ENCODE results near the gene PGAM4.
A peak's percentile ranks its signal among the peaks of the same experiment; 100 is the strongest.
"Not testable (repeated sequence)": the region's sequence is repeated elsewhere in the genome, so short reads cannot be mapped to it uniquely, and the experiment has no call there.

Gene PGAM4

GRCh38 chrX:77969538-77969937 is at the start of gene PGAM4:
TSS of gene PGAM4 (minus strand) at chrX:77969638. CDS start at chrX:77969638, 0 bp downstream.
- DNase-seq (ENCODE audit: low spot score) = no peak

- DNase-seq (ENCODE audit: low spot score) = no peak
These were observed 42.4 kb upstream of the PGAM4 start for GRCh38 chrX:78011846-78012245.

GRCh38 chrX:77979870-77980269 is 10.4 kb upstream of the PGAM4 start:
- DNase-seq (ENCODE audit: low spot score) = no peak

- DNase-seq (ENCODE audit: low spot score) = no peak
These were observed 8.1 kb upstream of the PGAM4 start for GRCh38 chrX:77977518-77977917.

DNA sequence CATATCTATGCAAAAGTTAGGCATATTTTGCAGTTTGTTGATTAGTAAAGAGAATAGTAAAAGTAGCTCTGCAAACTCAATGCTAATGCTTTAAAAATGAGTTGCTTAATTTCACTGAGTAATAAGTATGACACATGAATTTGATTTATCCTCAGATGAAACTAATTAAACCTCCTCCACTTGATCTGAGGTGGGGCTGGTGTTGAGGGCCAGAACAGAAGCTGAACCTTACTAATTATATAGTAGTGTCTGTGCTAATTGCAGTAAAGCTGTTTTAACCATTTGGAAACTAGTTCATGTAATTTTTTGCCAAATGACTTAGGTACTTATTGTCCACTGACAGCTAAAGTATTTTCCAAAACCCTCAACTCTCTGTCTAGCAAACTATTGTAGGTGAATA is 7.7 kb upstream of the PGAM4 start:
- DNase-seq (ENCODE audit: low spot score) = no peak

DNA sequence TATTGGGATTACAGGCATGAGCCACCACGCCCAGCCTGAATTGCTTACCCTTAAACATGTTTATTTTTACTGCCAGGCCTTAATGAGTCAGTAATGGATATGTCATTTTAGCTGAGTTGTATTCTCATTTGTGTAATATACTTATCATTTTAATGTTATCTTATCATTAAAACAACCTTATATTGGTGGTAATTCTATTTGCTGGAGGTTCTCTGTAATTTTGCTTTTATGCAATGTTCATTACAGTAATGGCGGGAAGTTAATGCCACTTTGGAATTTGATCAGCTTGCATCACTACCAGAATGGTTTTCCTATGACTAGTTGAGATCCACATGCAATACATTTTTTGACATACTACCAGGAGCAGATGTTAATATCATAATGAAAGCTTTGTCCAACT is 6.3 kb upstream of the PGAM4 start:
- no peak for DNase-seq (ENCODE audit: low spot score)

GRCh38 chrX:77967631-77968030 is 1.8 kb downstream of the PGAM4 start:
- DNase-seq (ENCODE audit: low spot score) = no peak

DNA sequence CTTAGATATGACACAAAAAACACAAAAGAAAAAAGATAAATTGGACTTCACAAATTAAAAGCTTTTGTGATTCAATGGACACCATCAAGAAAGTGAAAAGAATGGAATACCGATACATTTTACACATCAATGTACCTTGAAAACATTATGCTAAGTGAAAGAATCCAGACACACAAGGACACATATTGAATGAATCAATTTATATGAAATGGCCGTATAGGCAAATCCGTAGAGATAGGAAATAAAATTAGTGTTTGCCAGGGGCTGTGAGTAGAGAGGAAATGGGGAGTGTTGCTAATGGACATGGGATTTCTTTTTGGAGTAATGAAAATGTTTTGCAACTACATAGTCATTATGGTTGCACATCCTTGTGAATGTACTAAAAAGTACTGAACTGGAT is 3.1 kb downstream of the PGAM4 start:
- no peak for DNase-seq (ENCODE audit: low spot score)

DNA sequence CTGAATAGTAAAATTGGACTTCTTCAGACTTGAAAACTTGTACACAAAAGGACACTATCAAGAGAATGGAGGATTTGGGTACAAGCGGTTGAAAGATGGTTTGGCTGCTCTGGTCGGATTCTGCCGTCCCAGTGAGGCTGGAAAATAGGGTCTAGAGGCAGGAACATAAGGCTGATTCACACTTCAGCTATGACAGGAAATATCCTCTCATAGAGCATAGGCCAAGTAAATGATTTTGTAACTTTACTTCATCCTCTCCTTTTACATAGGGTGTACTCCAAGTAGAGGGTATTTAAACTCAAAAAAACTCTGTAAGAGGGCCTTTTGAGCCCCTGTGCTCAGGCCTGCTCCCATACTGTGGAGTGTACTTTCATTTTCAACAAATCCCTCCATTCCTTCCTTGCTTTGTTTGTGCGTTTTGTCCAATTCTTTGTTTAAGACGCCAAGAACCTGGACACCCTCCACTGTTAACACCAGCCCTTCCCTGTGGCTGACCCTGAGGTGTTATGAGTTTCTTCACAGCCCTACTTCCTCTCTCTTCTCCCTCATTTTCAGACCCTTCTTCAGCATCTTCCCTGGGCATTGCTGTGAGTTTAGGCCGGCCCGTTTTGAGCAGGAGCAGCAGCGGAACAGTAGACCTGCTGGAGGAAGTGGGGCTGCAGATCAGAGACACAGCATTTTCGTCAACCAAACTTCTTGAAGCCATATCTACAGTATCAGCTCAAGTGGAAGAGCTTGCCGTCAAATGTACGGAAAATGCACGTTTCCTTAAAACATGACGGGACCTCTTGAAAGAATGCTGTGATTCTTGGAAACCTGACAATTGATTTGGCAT is 7.2 kb downstream of the PGAM4 start:
- DNase-seq (ENCODE audit: low spot score) = no peak

- no peak for DNase-seq (ENCODE audit: low spot score)
These were observed 8.4 kb downstream of the PGAM4 start for GRCh38 chrX:77961063-77961462.

GRCh38 chrX:77960567-77960966 is 8.9 kb downstream of the PGAM4 start:
- no peak for DNase-seq (ENCODE audit: low spot score)

DNA sequence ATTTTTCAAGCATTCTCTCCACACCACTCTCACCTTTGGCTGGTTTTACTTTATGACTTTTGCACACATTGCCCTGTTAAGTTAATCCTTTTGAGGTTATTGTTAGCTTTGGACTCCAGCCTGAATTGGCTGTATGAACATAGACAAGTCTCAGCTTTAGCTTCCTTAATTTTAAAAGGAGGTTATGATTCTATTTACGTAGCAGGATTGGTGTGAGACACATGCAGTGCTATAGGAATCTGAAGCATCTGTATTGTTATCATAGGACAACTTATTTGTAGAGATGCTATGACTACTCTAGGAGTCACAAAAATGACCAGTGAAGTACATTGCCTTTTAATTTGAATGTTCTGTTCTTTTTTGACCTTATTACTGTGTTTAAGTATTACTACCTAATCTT is 15.7 kb downstream of the PGAM4 start:
- DNase-seq (ENCODE audit: low spot score) = no peak

GRCh38 chrX:77953302-77953701 is 16.1 kb downstream of the PGAM4 start:
- DNase-seq (ENCODE audit: low spot score) = no peak

GRCh38 chrX:77952173-77952572 is 17.3 kb downstream of the PGAM4 start:
- DNase-seq (ENCODE audit: low spot score) = no peak

DNA sequence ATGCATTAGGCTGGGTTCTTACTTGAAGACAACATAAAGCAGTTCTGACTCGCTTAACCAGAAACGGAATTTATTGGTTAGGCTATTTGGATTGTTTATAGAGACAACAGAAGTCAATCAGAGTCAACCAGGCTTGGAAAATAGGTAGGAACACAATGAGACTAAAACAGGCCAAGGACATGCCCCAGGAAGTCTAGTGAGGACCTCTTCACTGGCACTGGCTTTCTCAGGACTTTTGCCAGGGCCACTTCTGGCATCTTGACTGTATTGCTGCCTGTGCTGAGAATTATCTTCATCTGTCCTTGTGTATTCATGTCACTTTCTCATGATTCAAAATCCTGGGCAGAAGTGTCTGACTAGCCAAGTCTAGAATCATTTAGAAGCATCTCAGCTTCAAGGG is 19.6 kb downstream of the PGAM4 start:
- no peak for DNase-seq (ENCODE audit: low spot score)

DNA sequence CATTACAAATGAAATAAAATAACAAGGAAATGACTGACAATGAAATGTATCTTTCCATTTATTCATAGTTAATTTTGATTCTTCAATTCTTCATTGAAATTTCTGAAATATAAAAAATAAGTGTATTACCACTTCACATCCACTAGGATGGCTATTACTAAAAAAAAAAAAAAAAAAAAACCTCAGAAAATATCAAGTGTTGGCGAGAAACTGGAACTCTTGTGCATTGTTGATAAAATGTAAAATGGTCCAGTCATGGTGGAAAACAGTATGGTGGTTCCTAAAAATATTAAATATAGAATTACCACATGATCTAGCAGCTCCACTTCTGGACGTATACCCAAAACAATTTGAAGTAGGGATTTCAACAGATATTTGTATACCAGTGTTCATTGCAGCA is 22.9 kb downstream of the PGAM4 start:
- no peak for DNase-seq (ENCODE audit: low spot score)

DNA sequence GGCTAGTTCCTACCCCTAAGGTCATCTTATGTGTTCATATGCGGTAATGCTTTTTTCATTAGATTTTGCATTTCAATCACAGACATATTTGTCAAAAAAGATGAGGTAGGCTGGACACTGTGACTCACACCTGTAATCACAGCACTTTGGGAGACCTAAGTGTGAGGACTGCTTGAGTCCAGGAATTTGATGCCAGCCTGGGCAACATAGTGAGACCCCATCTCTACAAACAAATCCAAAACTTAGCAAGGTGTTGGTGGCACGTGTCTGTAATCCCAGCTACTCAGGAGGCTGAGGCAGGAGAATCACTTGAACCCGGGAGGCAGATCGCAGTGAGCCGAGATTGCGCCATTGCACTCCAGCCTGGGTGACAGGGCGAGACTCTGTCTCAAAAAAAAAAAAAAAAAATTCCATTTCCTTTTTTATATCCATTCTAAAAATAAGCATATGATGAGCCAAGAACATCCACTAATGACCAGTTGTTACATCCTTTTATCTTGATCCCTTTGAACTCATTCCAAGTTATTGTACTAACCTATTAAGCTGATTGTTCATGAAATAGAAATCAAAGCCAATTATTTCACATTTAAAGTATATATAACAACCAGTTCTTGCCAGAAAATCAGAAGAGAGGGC is 23.4 kb downstream of the PGAM4 start:
- no peak for DNase-seq (ENCODE audit: low spot score)

DNA sequence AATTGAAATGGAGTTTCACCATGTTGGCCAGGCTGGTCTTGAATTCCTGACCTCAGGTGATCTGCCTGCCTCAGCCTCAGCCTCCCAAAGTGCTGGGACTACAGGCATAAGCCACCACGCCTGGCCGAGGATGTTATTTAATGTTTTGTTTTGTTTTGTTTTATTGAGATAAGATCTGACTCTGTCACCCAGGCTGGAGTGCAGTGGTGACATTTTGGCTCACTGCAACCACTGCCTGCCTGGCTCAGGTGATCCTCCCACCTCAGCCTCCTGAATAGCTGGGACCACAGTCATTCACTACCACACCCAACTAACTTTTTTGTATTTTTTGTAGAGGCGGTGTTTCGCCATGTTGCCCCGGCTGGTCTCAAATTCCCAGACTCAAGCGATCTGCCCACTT is 24.4 kb downstream of the PGAM4 start:
- DNase-seq (ENCODE audit: low spot score) = not testable (repeated sequence)

DNA sequence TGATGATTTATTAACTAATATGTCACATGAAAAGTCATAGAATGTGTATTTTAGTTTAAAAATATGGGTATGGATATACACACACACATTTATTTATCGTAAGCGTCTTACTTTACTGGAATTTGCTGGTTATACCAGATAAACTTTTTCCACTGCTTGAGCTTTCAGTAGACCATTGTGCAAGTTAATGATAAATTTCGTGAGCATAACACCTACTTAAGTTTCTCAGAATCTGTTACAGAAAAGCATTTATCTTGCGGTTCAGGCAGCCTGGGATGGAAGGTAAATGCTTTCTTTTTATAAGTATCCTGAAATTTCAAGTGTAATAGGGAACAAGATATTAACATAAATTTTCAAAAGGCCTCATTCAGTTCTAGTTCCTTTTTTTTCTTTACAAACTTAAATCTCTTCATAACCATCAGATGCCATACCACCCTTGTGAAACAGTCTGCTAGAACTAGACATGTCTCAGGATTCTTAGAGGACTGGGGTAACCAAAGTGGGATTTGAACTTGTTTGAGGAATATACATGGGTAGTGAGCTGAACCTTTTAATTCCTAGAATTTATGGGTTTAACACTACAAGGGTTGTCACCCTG is 31.3 kb downstream of the PGAM4 start:
- DNase-seq (ENCODE audit: low spot score) = no peak

DNA sequence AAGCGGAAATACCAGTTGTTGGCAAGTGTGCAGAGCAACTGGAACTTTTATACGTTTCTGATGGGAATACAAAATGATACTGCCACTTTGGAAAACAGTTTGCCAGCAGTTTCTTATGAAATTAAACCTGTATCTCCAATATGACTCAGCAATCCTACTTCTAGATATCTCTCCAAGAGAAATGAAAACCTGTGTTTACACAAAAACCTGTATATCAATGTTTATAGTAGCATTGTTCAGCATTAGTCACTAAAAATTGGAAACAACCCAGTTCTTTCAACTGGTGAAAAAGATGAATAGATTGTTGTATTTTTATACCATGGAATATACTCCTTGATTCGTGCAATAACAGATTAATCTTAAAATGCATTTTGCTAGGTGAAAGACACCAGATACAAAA is 32.1 kb downstream of the PGAM4 start:
- peak; percentile 6 for DNase-seq (ENCODE audit: low spot score)

GRCh38 chrX:77936299-77936698 is 33.1 kb downstream of the PGAM4 start:
- DNase-seq (ENCODE audit: low spot score) = no peak

GRCh38 chrX:77935886-77936285 is 33.6 kb downstream of the PGAM4 start:
- no peak for DNase-seq (ENCODE audit: low spot score)

DNA sequence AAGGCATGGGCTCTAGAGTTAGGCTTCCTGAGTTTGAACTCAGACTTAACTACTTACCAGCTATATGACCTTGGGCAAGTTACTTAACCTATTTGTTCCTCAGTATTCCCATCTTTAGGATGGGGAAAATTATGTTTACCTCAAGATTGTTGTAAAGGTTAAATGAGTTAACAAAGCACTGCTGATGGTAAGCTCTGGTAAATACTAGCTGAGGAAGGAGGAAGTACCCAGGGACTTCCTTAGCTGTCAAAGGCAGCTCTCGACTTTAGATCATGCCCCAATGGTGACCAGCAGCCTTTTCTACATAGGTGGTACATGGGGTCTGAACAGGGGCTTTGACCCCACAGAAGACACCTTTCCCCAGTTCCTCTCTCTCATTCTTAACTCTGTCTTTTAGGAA is 38.9 kb downstream of the PGAM4 start:
- no peak for DNase-seq (ENCODE audit: low spot score)

Measured in RKO (cell line).